Endothelial cell of umbilical vein (primary cell): ENCODE results near the gene ISX. TPM values are rescaled to one million over a fixed set of nuclear protein-coding genes. Genes with fewer than 3 reads are reported as not detected.

Experiments used
- BruUV-seq: library from RNA; stranded (reverse); fragments of 400-500 nt; replicated peaks from 2 replicates; lab custom pipeline; 2021; lab: Mats Ljungman, UMichigan
- CTCF ChIA-PET: fragments of 300-600, 350-600 bp; sonication (Branson Sonifier 250); formaldehyde crosslinking; loops from one replicate; lab custom pipeline; 2021; ENCODE audit warnings: antibody characterized with exemption, inconsistent platforms; lab: Charles Lee
- POLR2A ChIA-PET: fragments of 300-600, 350-600 bp; sonication (Branson Sonifier 250); formaldehyde crosslinking; loops from one replicate; lab custom pipeline; 2021; ENCODE audit warnings: antibody characterized with exemption, inconsistent platforms; lab: Charles Lee
- DNase-seq: peaks from one replicate; pipeline ENCODE4 v3.0.0-alpha.2; 2011; ENCODE audit warnings: low read depth, low spot score
- FAIRE-seq: peaks from 2 replicates; lab custom pipeline; 2011; peaks lifted over from hg19 to GRCh38; lab: Jason Lieb, UNC
- H2AFZ ChIP-seq: 2 replicates; pipeline ENCODE4 v1.6.0; 2012; ENCODE audit warnings: low read depth, low read length, control low read depth, inconsistent platforms
- H3K27ac ChIP-seq: 2 replicates; pipeline ENCODE4 v1.5.1; 2011; ENCODE audit warnings: low read depth, mild to moderate bottlenecking, control low read depth, low read length, moderate library complexity; ENCODE audit not compliant: insufficient read depth
- H3K27me3 ChIP-seq, 2 experiments: 2 replicates each; pipeline versions ENCODE4 v1.6.0 to v1.6.1; 2011; ENCODE audit warnings: low read length in 2 of 2, mixed read lengths in 1 of 2; ENCODE audit not compliant: control insufficient read depth in 2 of 2, insufficient read depth in 2 of 2
- H3K36me3 ChIP-seq, 2 experiments: 2 replicates in 1 of 2; 3 replicates in 1 of 2; pipeline ENCODE4 v1.5.1; 2011; ENCODE audit warnings: low read length in 2 of 2, mild to moderate bottlenecking in 1 of 2, moderate library complexity in 1 of 2; ENCODE audit not compliant: control insufficient read depth in 2 of 2, insufficient read depth in 2 of 2; ENCODE audit errors: extremely low read depth in 1 of 2
- H3K4me1 ChIP-seq: 3 replicates; pipeline ENCODE4 v1.5.1; 2011; ENCODE audit warnings: mild to moderate bottlenecking, low read length; ENCODE audit not compliant: control insufficient read depth, insufficient read depth; ENCODE audit errors: extremely low read depth
- H3K4me2 ChIP-seq: 2 replicates; pipeline ENCODE4 v1.6.1; 2011; ENCODE audit warnings: low read length, control low read depth, mixed read lengths; ENCODE audit not compliant: insufficient read depth
- H3K4me3 ChIP-seq, 3 experiments: fragments of 200-600 bp in 1 of 3; sonication (generic), shearing (Covaris generic) in 1 of 3; replicated peaks in 1 of 3; 2 replicates each; pipeline ENCODE4 v1.5.1; 2011 to 2016; ENCODE audit warnings: control low read depth in 3 of 3, low read length in 3 of 3, mild to moderate bottlenecking in 2 of 3, inconsistent platforms in 1 of 3, low read depth in 1 of 3, moderate library complexity in 1 of 3; ENCODE audit not compliant: insufficient read depth in 1 of 3
- H3K79me2 ChIP-seq: 2 replicates; pipeline ENCODE4 v1.6.0; 2012; ENCODE audit warnings: low read length, inconsistent platforms; ENCODE audit not compliant: control insufficient read depth, insufficient read depth
- H3K9ac ChIP-seq: replicated peaks from 2 replicates; pipeline ENCODE3; 2011; ENCODE audit warnings: low read length, control low read depth; ENCODE audit not compliant: insufficient read depth; ENCODE audit errors: extremely low read depth
- H3K9me1 ChIP-seq: replicated peaks from 3 replicates; pipeline ENCODE4 v1.6.0; 2011; ENCODE audit warnings: mild to moderate bottlenecking, low read length; ENCODE audit not compliant: control insufficient read depth, insufficient read depth; ENCODE audit errors: extremely low read depth
- H3K9me3 ChIP-seq: replicated peaks from 2 replicates; pipeline ENCODE4 v1.5.1; 2012; ENCODE audit warnings: low read length, inconsistent platforms; ENCODE audit not compliant: control insufficient read depth, insufficient read depth
- H4K20me1 ChIP-seq: replicated peaks from 2 replicates; pipeline ENCODE3; 2011; ENCODE audit warnings: mild to moderate bottlenecking, low read length; ENCODE audit not compliant: control insufficient read depth, insufficient read depth; ENCODE audit errors: extremely low read depth
- EZH2 ChIP-seq: IDR thresholded peaks from 2 replicates; pipeline ENCODE4 v1.6.1; 2012; ENCODE audit warnings: borderline replicate concordance, low read depth, mild to moderate bottlenecking, moderate library complexity, low read length, inconsistent platforms; ENCODE audit not compliant: severe bottlenecking
- FOS ChIP-seq: IDR thresholded peaks from 2 replicates; pipeline ENCODE4 v1.6.1; 2011; ENCODE audit warnings: mild to moderate bottlenecking, low read length, moderate library complexity, borderline replicate concordance; ENCODE audit not compliant: insufficient read depth
- GATA2 ChIP-seq: IDR thresholded peaks from 2 replicates; pipeline ENCODE4 v1.7.0; 2011; ENCODE audit warnings: low read depth, mild to moderate bottlenecking, moderate library complexity, mixed read lengths, low read length; ENCODE audit not compliant: insufficient read length, insufficient read depth
- JUN ChIP-seq: IDR thresholded peaks from 2 replicates; pipeline ENCODE4 v1.6.1; 2011; ENCODE audit warnings: borderline replicate concordance, low read depth; ENCODE audit not compliant: insufficient read length, insufficient read depth
- MAX ChIP-seq: IDR thresholded peaks from 2 replicates; pipeline ENCODE4 v1.6.1; 2011; ENCODE audit not compliant: insufficient read depth, insufficient read length
- MYC ChIP-seq: IDR thresholded peaks from one replicate; pipeline ENCODE4 v1.6.1; 2011; ENCODE audit warnings: mild to moderate bottlenecking, low read depth, low read length
- POLR2A ChIP-seq: IDR thresholded peaks from 2 replicates; pipeline ENCODE4 v1.6.1; 2012; ENCODE audit warnings: low read depth, mild to moderate bottlenecking, control low read depth, low read length
- POLR2AphosphoS5 ChIP-seq: IDR thresholded peaks from 2 replicates; pipeline ENCODE4 v1.6.1; 2012; ENCODE audit warnings: low read depth, mild to moderate bottlenecking, control low read depth, low read length, moderate library complexity; ENCODE audit not compliant: insufficient read depth
- dilution Hi-C: fragments of 300-500 bp; cut with MboI; formaldehyde crosslinking; loops from one replicate; pipeline ENCODE4 v1.15.0; 2019; ENCODE audit warnings: low sequenced_read_pairs; ENCODE audit not compliant: extremely low pct_ligation_motif_present
- intact Hi-C: fragments of 100-400 bp; cut with micrococcal nuclease; formaldehyde crosslinking; loops from one replicate; pipeline ENCODE4 v1.10.0; 2022
- polyA plus RNA-seq, 4 experiments: library from polyadenylated mRNA; depleted of rRNA in 3 of 4; stranded (reverse) in 3 of 4; unstranded in 1 of 4; fragments of >200 nt; gene quantifications; 2 replicates each; pipeline versions ENCODE4 v1.2.1 to v1.2.3, GENCODE V29; 2011 to 2012; ENCODE audit warnings: missing spikeins in 1 of 4
- total RNA-seq: library from RNA; stranded (reverse); gene quantifications from 2 replicates; pipeline ENCODE4 v1.2.3, GENCODE V29; 2021
- TF ChIP-seq, protein P1 (sequence below), 2 donors: IDR thresholded peaks; 1 replicate in 1 of 2; 2 replicates in 1 of 2; pipeline ENCODE4 v1.5.1; 2011; ENCODE audit warnings: low read length in 2 of 2, mild to moderate bottlenecking in 2 of 2, moderate library complexity in 2 of 2, control low read depth in 1 of 2, inconsistent platforms in 1 of 2, low read depth in 1 of 2; ENCODE audit not compliant: insufficient read depth in 1 of 2; ENCODE audit errors: extremely low read depth in 1 of 2

Gene ISX
- total and polyA plus RNA-seq, 2 donors (not counting 3 experiments of a cell fraction or from before 2014, with no cell fraction given) = not detected

DNA sequence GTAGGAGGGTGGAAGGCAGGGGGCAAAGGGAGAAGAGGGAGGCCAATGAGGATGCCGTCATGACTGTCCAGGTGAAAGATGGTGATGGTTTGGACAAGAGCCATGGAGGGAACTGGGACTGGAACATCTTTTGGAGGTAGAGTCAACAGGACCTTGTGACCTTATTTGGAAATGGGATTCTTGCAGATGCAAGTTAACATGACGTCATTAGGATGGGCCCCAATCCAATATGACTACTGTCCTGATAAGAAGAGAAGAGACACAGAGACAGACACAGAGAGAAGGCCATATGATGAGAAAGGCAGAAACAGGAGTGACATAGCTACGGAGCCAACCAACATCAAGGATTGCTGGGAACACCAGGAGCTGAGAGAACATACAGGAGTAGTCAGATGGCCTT, 31.0 kb upstream of the ISX start:
- CTCF ChIA-PET = no interaction called here
- peaks cover 3% of the 10 kb centered on the region for H3K9me3 ChIP-seq

More for the DNA sequence above, 31.0 kb upstream of the ISX start:
- intact Hi-C loops = no loop called here
- Histone ChIP-seq H3K9me1 (no peaks in the 10 kb centered on the region), H3K36me3 (no peaks in the 10 kb centered on the region), H4K20me1 (no peaks in the 10 kb centered on the region), H3K4me3 (no peak overlapping the region), H3K27ac (no peak overlapping the region), H3K27me3 (no peaks in the 10 kb centered on the region), H3K4me2 (no peak overlapping the region), H2AFZ (no peak overlapping the region), H3K79me2 (no peaks in the 10 kb centered on the region), H3K9ac (no peak overlapping the region), H3K4me1 (no peaks in the 10 kb centered on the region)
- no TSS peak for BruUV-seq
- FAIRE-seq = no peak
- POLR2A ChIA-PET = no interaction called here
- TF ChIP-seq, protein P1, sequence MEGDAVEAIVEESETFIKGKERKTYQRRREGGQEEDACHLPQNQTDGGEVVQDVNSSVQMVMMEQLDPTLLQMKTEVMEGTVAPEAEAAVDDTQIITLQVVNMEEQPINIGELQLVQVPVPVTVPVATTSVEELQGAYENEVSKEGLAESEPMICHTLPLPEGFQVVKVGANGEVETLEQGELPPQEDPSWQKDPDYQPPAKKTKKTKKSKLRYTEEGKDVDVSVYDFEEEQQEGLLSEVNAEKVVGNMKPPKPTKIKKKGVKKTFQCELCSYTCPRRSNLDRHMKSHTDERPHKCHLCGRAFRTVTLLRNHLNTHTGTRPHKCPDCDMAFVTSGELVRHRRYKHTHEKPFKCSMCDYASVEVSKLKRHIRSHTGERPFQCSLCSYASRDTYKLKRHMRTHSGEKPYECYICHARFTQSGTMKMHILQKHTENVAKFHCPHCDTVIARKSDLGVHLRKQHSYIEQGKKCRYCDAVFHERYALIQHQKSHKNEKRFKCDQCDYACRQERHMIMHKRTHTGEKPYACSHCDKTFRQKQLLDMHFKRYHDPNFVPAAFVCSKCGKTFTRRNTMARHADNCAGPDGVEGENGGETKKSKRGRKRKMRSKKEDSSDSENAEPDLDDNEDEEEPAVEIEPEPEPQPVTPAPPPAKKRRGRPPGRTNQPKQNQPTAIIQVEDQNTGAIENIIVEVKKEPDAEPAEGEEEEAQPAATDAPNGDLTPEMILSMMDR (IDR thresholded peaks at IDR 0.05; ENCODE audit: extremely low read depth in 1 of 2, insufficient read depth in 1 of 2, low read depth in 1 of 2, low read length in 2 of 2) = no peak
- TF ChIP-seq POLR2A (no peak), EZH2 (no peak), MAX (no peak), POLR2AphosphoS5 (no peak), JUN (no peak), FOS (no peak), MYC (no peak), GATA2 (no peak)
- dilution Hi-C loops = no loop called here
- DNase-seq = no peak
